ENCODE measurements around the gene MILR1.

MILR1 gene

DNA sequence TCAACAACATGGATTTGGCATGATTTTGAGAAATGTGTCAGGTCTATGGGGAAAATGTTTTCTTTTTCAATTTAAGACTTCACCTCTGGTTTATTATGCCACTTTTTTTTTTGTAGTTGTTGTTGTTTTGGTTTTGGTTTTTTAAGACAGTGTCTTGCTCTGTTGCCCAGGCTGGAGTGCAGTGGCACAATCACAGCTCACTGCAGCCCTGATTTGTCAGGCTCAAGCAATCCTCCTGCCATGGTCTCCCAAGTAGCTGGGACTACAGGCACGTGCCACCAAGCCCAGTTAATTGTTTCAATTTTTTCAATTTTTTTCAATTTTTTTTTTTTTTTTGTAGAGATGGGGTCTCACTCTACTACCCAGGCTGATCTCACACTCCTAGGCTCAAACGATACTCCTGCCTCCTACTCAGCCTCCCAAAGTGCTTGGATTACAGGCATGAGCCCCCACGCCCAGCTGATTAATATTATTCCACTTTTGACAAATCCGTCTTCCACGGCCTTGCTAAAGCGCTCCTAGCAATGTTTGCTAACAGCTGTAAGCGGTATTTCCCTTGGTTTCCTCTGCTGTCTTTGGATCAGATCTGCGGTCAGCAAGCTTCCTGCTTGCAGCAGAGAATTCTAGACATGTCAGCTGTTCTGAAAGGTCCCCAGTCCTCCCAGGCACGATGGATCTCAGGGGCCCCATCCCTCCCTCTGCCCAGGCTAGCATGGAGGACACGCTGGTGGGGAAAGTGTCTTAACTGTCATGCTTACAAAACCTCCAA is 7.0 kb upstream of the MILR1 start:
- H3K27me3 ChIP-seq (ENCODE audit: insufficient read depth, low read length, poor library complexity) = no peaks in the 10 kb centered on the region
- H3K4me3 ChIP-seq (ENCODE audit: low read depth in 1 of 2, low read length in 2 of 2) = 0 out of 4 replicates have a peak overlapping the region, but pooled peaks of 1 of the 2 experiments have one; percentile 4
- H3K36me3 ChIP-seq (ENCODE audit: insufficient read depth, low read length) = no peaks in the 10 kb centered on the region
- no peak overlapping the region for H2AFZ ChIP-seq (ENCODE audit: low read depth, low read length)
- H3K4me1 ChIP-seq (ENCODE audit: insufficient read depth, low read length) = peaks cover 24% of the 10 kb centered on the region
- H3K27ac ChIP-seq (ENCODE audit: low read length) = peak overlapping the region; percentile 63
- H3K4me2 ChIP-seq (ENCODE audit: insufficient read depth, low read length) = peak overlapping the region; percentile 44
- DNase-seq (peak; percentile 76), ATAC-seq (ENCODE audit: insufficient read depth, low read depth) (peak; percentile 97)
- TF ChIP-seq, protein P1, sequence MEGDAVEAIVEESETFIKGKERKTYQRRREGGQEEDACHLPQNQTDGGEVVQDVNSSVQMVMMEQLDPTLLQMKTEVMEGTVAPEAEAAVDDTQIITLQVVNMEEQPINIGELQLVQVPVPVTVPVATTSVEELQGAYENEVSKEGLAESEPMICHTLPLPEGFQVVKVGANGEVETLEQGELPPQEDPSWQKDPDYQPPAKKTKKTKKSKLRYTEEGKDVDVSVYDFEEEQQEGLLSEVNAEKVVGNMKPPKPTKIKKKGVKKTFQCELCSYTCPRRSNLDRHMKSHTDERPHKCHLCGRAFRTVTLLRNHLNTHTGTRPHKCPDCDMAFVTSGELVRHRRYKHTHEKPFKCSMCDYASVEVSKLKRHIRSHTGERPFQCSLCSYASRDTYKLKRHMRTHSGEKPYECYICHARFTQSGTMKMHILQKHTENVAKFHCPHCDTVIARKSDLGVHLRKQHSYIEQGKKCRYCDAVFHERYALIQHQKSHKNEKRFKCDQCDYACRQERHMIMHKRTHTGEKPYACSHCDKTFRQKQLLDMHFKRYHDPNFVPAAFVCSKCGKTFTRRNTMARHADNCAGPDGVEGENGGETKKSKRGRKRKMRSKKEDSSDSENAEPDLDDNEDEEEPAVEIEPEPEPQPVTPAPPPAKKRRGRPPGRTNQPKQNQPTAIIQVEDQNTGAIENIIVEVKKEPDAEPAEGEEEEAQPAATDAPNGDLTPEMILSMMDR (IDR thresholded peaks at IDR 0.05; ENCODE audit: borderline replicate concordance, extremely low read depth, low read length, poor library complexity, severe bottlenecking) = no peak
- TF ChIP-seq EZH2 (IDR thresholded peaks at IDR 0.05; ENCODE audit: borderline replicate concordance, low read depth, low read length, severe bottlenecking) = no peak
- no peaks in the 10 kb centered on the region for H4K20me1 ChIP-seq (ENCODE audit: insufficient read depth, low read length)
- peaks cover 23% of the 10 kb centered on the region for H3K9me3 ChIP-seq (ENCODE audit: insufficient read depth, low read length, severe bottlenecking)
- H3K79me2 ChIP-seq (ENCODE audit: insufficient read depth, low read length) = no peaks in the 10 kb centered on the region
- H3K9ac ChIP-seq (ENCODE audit: low read depth, low read length) = 0 out of 2 replicates have a peak overlapping the region, but pooled peaks have one; percentile 22

DNA sequence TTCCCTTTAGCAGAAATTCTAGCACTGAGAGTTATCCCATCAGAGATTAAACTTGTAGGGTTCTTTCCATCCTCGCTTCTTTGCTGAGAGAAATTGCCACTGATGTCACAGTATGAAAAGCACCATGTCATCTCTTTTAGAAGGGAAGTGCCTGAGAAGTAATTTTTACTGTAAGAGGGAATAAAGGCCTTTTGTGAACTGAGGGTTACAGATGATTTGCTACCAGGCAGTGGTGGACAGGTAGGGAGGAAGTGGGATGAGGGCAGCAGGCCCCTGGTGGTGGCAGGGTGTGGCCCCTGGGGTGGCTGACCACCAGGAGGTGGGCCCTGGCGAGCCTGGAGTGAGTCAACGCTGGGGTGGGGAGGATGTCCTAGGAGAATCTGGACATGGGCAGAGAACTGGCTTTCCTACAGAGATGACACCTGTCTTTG is 6.4 kb upstream of the MILR1 start:
- H3K4me2 ChIP-seq (ENCODE audit: insufficient read depth, low read length) = peak overlapping the region; percentile 44
- peak overlapping the region; percentile 63 for H3K27ac ChIP-seq (ENCODE audit: low read length)

DNA sequence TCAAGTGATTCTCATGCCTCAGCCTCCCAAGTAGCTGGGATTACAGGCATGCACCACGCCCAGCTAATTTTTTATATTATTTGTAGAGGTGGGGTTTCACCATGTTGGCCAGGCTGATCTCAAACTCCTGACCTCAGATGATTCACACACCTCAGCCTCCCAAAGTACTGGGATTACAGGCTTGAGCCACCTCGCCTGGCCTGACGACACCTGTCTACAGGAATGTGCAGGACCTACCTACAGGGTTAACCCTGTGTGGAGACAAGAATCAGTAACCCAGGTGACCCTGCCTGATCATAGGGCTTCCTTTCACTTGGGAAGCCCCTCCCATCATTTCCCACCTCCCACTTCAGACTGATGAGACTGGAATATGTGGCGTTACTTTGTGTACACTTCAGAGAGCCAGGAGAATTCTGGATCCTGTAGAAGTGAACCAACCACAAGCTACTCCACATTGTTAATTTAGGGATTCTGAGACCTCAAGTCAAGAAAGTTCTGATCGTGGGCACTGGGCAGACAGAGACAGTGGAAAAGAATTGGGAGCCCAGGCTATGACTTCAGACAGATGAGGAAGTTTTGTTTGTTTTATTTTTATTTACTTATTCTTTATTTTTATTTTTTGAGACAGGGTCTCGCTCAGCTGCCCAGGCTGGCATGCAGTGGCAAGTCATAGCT is 5.7 kb upstream of the MILR1 start:
- Histone ChIP-seq H3K9ac (ENCODE audit: low read depth, low read length) (no peak overlapping the region), H3K4me1 (ENCODE audit: insufficient read depth, low read length) (peaks cover 24% of the 10 kb centered on the region), H3K4me3 (ENCODE audit: low read depth in 1 of 2, low read length in 2 of 2) (no peak overlapping the region), H4K20me1 (ENCODE audit: insufficient read depth, low read length) (no peaks in the 10 kb centered on the region), H3K27ac (ENCODE audit: low read length) (no peak overlapping the region), H3K27me3 (ENCODE audit: insufficient read depth, low read length, poor library complexity) (no peaks in the 10 kb centered on the region), H3K36me3 (ENCODE audit: insufficient read depth, low read length) (no peaks in the 10 kb centered on the region), H2AFZ (ENCODE audit: low read depth, low read length) (no peak overlapping the region), H3K9me3 (ENCODE audit: insufficient read depth, low read length, severe bottlenecking) (peaks cover 10% of the 10 kb centered on the region), H3K4me2 (ENCODE audit: insufficient read depth, low read length) (no peak overlapping the region), H3K79me2 (ENCODE audit: insufficient read depth, low read length) (no peaks in the 10 kb centered on the region)
- ATAC-seq (ENCODE audit: insufficient read depth, low read depth) (no peak), DNase-seq (no peak)
- TF ChIP-seq EZH2 (IDR thresholded peaks at IDR 0.05; ENCODE audit: borderline replicate concordance, low read depth, low read length, severe bottlenecking) = no peak
- TF ChIP-seq, protein P1 (IDR thresholded peaks at IDR 0.05; ENCODE audit: borderline replicate concordance, extremely low read depth, low read length, poor library complexity, severe bottlenecking) = no peak

More for the DNA sequence above, 6.4 kb upstream of the MILR1 start:
- H3K79me2 ChIP-seq (ENCODE audit: insufficient read depth, low read length) = no peaks in the 10 kb centered on the region
- H3K9ac ChIP-seq (ENCODE audit: low read depth, low read length) = peak overlapping the region; percentile 22; the same call in 1 of the 2 replicates
- H3K36me3 ChIP-seq (ENCODE audit: insufficient read depth, low read length) = no peaks in the 10 kb centered on the region
- no peaks in the 10 kb centered on the region for H4K20me1 ChIP-seq (ENCODE audit: insufficient read depth, low read length)
- H3K9me3 ChIP-seq (ENCODE audit: insufficient read depth, low read length, severe bottlenecking) = peaks cover 17% of the 10 kb centered on the region
- no peak; the same call in 2 of the 3 replicates for ATAC-seq (ENCODE audit: insufficient read depth, low read depth)
- H2AFZ ChIP-seq (ENCODE audit: low read depth, low read length) = no peak overlapping the region
- DNase-seq = no peak
- no peak for TF ChIP-seq EZH2 (IDR thresholded peaks at IDR 0.05; ENCODE audit: borderline replicate concordance, low read depth, low read length, severe bottlenecking)
- TF ChIP-seq, protein P1 (IDR thresholded peaks at IDR 0.05; ENCODE audit: borderline replicate concordance, extremely low read depth, low read length, poor library complexity, severe bottlenecking) = no peak
- peaks cover 24% of the 10 kb centered on the region for H3K4me1 ChIP-seq (ENCODE audit: insufficient read depth, low read length)
- H3K4me3 ChIP-seq (ENCODE audit: low read depth in 1 of 2, low read length in 2 of 2) = no peak overlapping the region
- H3K27me3 ChIP-seq (ENCODE audit: insufficient read depth, low read length, poor library complexity) = no peaks in the 10 kb centered on the region
